Fibroblast of lung (primary cell): ENCODE data around the gene RABGAP1. TPM values are rescaled to one million over a fixed set of nuclear protein-coding genes. Genes with fewer than 3 reads are reported as not detected.

Experiments
- DNase-seq, 2 donors: peaks; one replicate each; pipeline versions ENCODE4 v3.0.0 to v3.0.0-alpha.2; 2010; ENCODE audit warnings: low read depth in 2 of 2
- H2AFZ ChIP-seq: 2 replicates; pipeline ENCODE4 v1.5.1; 2012; ENCODE audit warnings: low read length, control low read depth, inconsistent platforms
- H3K27ac ChIP-seq: 2 replicates; pipeline ENCODE4 v1.5.1; 2011; ENCODE audit warnings: low read length, control low read depth; ENCODE audit not compliant: insufficient read depth
- H3K27me3 ChIP-seq: 2 replicates; pipeline ENCODE4 v1.5.1; 2011; ENCODE audit warnings: mild to moderate bottlenecking, low read length; ENCODE audit not compliant: control insufficient read depth, insufficient read depth
- H3K36me3 ChIP-seq: 2 replicates; pipeline ENCODE4 v1.5.1; 2011; ENCODE audit warnings: low read length; ENCODE audit not compliant: control insufficient read depth, insufficient read depth
- H3K4me1 ChIP-seq: 2 replicates; pipeline ENCODE4 v1.5.1; 2011; ENCODE audit warnings: low read length; ENCODE audit not compliant: control insufficient read depth, insufficient read depth; ENCODE audit errors: extremely low read depth
- H3K4me2 ChIP-seq: 2 replicates; pipeline ENCODE4 v1.5.1; 2011; ENCODE audit warnings: low read length, control low read depth; ENCODE audit not compliant: insufficient read depth; ENCODE audit errors: extremely low read depth
- H3K4me3 ChIP-seq, 4 experiments: fragments of 200-600 bp in 1 of 4; sonication (generic) in 1 of 4; replicated peaks in 1 of 4; 2 replicates each; pipeline ENCODE4 v1.5.1; 2011 to 2016; ENCODE audit warnings: low read length in 4 of 4, low read depth in 3 of 4, mild to moderate bottlenecking in 3 of 4, control low read depth in 2 of 4, inconsistent platforms in 1 of 4, mixed read lengths in 1 of 4; ENCODE audit not compliant: insufficient read depth in 1 of 4; ENCODE audit errors: control extremely low read depth in 1 of 4
- H3K79me2 ChIP-seq: 2 replicates; pipeline ENCODE4 v1.5.1; 2012; ENCODE audit warnings: mild to moderate bottlenecking, low read length, inconsistent platforms; ENCODE audit not compliant: control insufficient read depth, insufficient read depth
- H3K9ac ChIP-seq: 2 replicates; pipeline ENCODE4 v1.5.1; 2011; ENCODE audit warnings: mild to moderate bottlenecking, low read length, control low read depth; ENCODE audit not compliant: insufficient read depth
- H3K9me3 ChIP-seq: 2 replicates; pipeline ENCODE4 v1.5.1; 2012; ENCODE audit warnings: low read depth, low read length; ENCODE audit not compliant: control insufficient read depth, insufficient read depth
- H4K20me1 ChIP-seq: 2 replicates; pipeline ENCODE4 v1.5.1; 2011; ENCODE audit warnings: low read length; ENCODE audit not compliant: control insufficient read depth, insufficient read depth; ENCODE audit errors: extremely low read depth
- EZH2 ChIP-seq: IDR thresholded peaks from 2 replicates; pipeline ENCODE4 v1.5.1; 2012; ENCODE audit warnings: low read length, control low read depth, mild to moderate bottlenecking; ENCODE audit errors: missing control alignments
- polyA plus RNA-seq, 2 donors: library from polyadenylated mRNA; depleted of rRNA in 1 of 2; stranded (reverse) in 1 of 2; unstranded in 1 of 2; fragments of >200 nt; gene quantifications; 2 replicates each; pipeline ENCODE4 v1.2.1, GENCODE V29; 2011 to 2012; ENCODE audit warnings: missing spikeins in 1 of 2
- total RNA-seq: library from RNA; depleted of rRNA; stranded (reverse); fragments of >200 nt; gene quantifications from 2 replicates; pipeline ENCODE4 v1.2.1, GENCODE V29; 2014
- TF ChIP-seq, protein P1 (sequence below), 2 donors: IDR thresholded peaks in 1 of 2; conservative IDR thresholded peaks in 1 of 2; 1 replicate in 1 of 2; 2 replicates in 1 of 2; pipeline ENCODE4 v1.5.1; 2011 to 2012; ENCODE audit warnings: low read length in 2 of 2, control low read depth in 1 of 2, inconsistent platforms in 1 of 2, low read depth in 1 of 2, mild to moderate bottlenecking in 1 of 2

The RABGAP1 gene
- total and polyA plus RNA-seq, 2 donors (not counting 1 experiment from before 2014, with no cell fraction given), result 47.6 to 58.6 TPM

DNA sequence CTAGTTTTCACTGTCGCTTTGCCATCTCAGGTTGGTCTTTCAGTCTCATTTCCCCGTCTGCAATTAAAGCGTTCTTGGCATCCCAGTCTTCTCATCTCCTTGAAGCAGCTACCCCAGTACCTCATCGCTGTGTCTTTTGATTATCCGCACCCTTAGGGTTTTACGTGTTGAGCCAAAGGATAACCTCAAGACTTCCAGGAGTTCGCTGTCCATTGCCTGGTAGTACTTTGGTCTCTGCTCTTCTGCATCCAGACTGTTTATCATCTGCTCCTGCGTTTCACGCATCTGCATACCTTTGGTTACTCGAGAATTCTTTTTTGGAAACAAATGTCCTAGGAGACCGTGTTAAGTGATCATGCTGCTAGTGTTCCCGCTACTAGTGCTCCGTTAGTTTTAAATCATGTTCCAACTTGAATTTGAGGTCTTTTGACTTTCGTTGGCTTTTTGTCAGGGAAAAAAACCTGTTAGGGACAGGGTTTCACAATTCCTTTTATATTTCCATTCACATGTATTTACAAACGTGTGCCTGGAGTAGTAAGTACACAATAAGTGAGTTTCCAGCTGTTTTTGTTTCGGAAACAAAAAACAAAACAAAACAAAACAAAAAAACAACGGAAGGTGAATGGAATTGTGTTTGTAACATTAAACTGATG is 888 bp downstream of the RABGAP1 start:
- no peak overlapping the region for H2AFZ ChIP-seq
- H3K4me2 ChIP-seq, result peak overlapping the region; percentile 85

DNA sequence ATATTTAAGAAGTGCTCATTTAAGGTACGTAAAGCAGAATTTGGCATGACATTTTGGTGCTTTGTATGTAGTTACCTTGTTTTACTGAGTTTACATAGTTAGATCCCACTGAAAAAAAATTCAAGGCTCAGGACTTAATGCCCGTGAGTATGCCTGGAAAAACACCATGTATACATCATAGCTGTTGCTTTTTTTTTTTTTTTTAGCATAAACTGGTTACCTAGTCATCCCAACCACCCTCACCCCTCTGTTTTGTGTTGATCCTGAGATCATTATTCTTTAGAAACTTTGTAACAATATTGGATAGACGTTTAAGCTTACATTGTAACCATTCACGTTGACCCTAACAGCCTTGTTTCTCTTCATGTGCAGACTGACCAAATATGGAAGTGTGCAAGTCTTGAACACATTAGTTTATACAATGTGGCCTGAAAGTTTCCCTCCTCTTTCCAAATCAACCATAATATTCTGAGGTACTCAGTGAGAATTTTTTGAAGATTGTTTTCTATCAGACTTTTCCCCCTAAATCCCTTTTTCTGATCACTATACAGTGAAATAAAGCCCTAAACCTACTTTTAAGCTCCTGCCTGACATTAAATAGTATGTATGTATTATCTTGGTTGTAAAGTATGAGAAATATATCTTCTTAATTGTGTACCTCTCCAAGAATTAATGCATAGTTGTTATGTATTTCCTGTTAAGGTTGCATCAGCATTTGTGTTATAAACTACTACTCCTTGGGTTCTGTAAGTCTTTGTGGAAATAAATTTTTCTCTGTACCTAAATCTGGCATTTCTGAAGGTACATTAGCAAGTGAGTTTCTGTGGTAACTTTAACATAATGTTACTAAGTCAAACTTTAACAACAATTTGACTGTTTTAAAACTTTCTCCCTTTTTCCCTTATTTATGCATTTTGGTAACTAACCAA is 4.4 kb downstream of the RABGAP1 start:
- Histone ChIP-seq H3K27me3 (no peaks in the 10 kb centered on the region), H2AFZ (no peak overlapping the region), H3K4me1 (peaks cover 2% of the 10 kb centered on the region), H3K27ac (no peak overlapping the region), H3K9me3 (no peaks in the 10 kb centered on the region), H3K79me2 (peaks cover 80% of the 10 kb centered on the region), H3K36me3 (no peaks in the 10 kb centered on the region), H3K4me2 (peak overlapping the region; percentile 50), H3K9ac (no peak overlapping the region), H4K20me1 (peaks cover 3% of the 10 kb centered on the region), H3K4me3 (no peak overlapping the region)
- TF ChIP-seq, protein P1, sequence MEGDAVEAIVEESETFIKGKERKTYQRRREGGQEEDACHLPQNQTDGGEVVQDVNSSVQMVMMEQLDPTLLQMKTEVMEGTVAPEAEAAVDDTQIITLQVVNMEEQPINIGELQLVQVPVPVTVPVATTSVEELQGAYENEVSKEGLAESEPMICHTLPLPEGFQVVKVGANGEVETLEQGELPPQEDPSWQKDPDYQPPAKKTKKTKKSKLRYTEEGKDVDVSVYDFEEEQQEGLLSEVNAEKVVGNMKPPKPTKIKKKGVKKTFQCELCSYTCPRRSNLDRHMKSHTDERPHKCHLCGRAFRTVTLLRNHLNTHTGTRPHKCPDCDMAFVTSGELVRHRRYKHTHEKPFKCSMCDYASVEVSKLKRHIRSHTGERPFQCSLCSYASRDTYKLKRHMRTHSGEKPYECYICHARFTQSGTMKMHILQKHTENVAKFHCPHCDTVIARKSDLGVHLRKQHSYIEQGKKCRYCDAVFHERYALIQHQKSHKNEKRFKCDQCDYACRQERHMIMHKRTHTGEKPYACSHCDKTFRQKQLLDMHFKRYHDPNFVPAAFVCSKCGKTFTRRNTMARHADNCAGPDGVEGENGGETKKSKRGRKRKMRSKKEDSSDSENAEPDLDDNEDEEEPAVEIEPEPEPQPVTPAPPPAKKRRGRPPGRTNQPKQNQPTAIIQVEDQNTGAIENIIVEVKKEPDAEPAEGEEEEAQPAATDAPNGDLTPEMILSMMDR (conservative IDR thresholded peaks at IDR 0.05 in 1 of 2, IDR thresholded peaks at IDR 0.05 in 1 of 2; ENCODE audit: low read depth in 1 of 2, low read length in 2 of 2), result no peak
- no peak for TF ChIP-seq EZH2
- peak in 1 of 2 donors; percentile 59 for DNase-seq

More for the DNA sequence above, 888 bp downstream of the RABGAP1 start:
- peaks cover 54% of the 10 kb centered on the region for H3K79me2 ChIP-seq
- peaks cover 3% of the 10 kb centered on the region for H4K20me1 ChIP-seq
- no peaks in the 10 kb centered on the region for H3K9me3 ChIP-seq
- peak overlapping the region; percentile 82 for H3K27ac ChIP-seq
- H3K9ac ChIP-seq, result peak overlapping the region; percentile 90
- no peaks in the 10 kb centered on the region for H3K36me3 ChIP-seq
- H3K4me3 ChIP-seq, result peak overlapping the region; percentile 83 to 98 (median 92)
- no peaks in the 10 kb centered on the region for H3K27me3 ChIP-seq
- peak; percentile 50 to 74 for DNase-seq
- H3K4me1 ChIP-seq, result no peaks in the 10 kb centered on the region
- no peak for TF ChIP-seq EZH2
- TF ChIP-seq, protein P1 (conservative IDR thresholded peaks at IDR 0.05 in 1 of 2, IDR thresholded peaks at IDR 0.05 in 1 of 2; ENCODE audit: low read depth in 1 of 2, low read length in 2 of 2), result no peak

DNA sequence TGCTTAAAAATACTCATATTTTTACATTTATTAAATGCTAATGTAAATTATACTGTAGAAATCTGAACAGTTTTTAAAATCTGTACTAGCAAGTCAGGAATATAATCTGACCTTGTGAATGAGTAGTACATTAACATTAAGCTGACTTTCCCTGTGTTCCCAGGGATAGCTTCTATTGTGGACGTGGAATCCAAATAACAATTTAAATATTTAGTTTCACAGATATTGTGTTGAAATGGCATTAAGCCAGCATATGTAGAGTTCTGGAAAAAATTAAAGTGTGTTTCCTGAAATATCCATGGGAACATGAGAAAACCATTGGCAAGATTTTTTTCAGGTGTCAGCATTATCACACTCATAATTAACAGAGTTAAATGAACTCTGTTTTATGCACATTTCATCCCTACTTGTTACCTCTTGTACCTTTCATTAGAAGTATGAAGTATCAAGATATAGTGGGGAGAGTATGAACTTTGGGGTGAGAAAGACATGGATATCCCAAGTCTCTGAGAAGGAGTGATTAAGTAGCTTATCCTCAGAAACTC is 5.7 kb downstream of the RABGAP1 start:
- Histone ChIP-seq H3K4me3 (no peak overlapping the region), H3K36me3 (no peaks in the 10 kb centered on the region), H3K27me3 (no peaks in the 10 kb centered on the region), H3K4me1 (peaks cover 2% of the 10 kb centered on the region), H4K20me1 (peaks cover 3% of the 10 kb centered on the region), H3K27ac (no peak overlapping the region), H3K4me2 (no peak overlapping the region), H2AFZ (no peak overlapping the region), H3K9me3 (no peaks in the 10 kb centered on the region), H3K79me2 (peaks cover 81% of the 10 kb centered on the region), H3K9ac (no peak overlapping the region)
- no peak for DNase-seq
- TF ChIP-seq, protein P1 (conservative IDR thresholded peaks at IDR 0.05 in 1 of 2, IDR thresholded peaks at IDR 0.05 in 1 of 2; ENCODE audit: low read depth in 1 of 2, low read length in 2 of 2), result no peak
- TF ChIP-seq EZH2, result no peak
